HEK293 (cell line): ENCODE results near the gene PRSS1.

Experiments used
- CTCF ChIA-PET: fragments of 350-600 bp; formaldehyde crosslinking; extraction: SDS; loops from one replicate; lab custom pipeline; 2021; ENCODE audit warnings: antibody characterized with exemption; lab: Yijun Ruan, JAX
- POLR2A ChIA-PET: fragments of 300-600 bp; formaldehyde crosslinking; extraction: SDS; loops from one replicate; lab custom pipeline; 2020; ENCODE audit warnings: antibody characterized with exemption, inconsistent platforms; lab: Yijun Ruan, JAX
- H3K27ac ChIP-seq: fragments of 200-500 bp; sonication (Bioruptor generic); 2 replicates; pipeline ENCODE4 v1.5.1; 2014; ENCODE audit warnings: low read depth, low read length, control low read depth, inconsistent platforms; ENCODE audit errors: extremely low read depth
- H3K36me3 ChIP-seq, 2 experiments: fragments of 200-500 bp in 1 of 2; sonication (Bioruptor generic) in 1 of 2; 1 replicate in 1 of 2; 2 replicates in 1 of 2; pipeline ENCODE4 v1.5.1; 2014 to 2017; ENCODE audit warnings: inconsistent platforms in 2 of 2, low read length in 2 of 2; ENCODE audit not compliant: control insufficient read depth in 2 of 2, insufficient read depth in 1 of 2
- H3K4me1 ChIP-seq: fragments of 200-500 bp; sonication (Bioruptor generic); 2 replicates; pipeline ENCODE4 v1.5.1; 2014; ENCODE audit warnings: mild to moderate bottlenecking, low read length, inconsistent platforms; ENCODE audit not compliant: control insufficient read depth, insufficient read depth
- H3K4me3 ChIP-seq: 2 replicates; pipeline ENCODE4 v1.5.1; 2011; ENCODE audit warnings: low read depth, mild to moderate bottlenecking, control low read depth, low read length, moderate library complexity
- H3K9me3 ChIP-seq: fragments of 200-500 bp; sonication (Bioruptor generic); 2 replicates; pipeline ENCODE4 v1.5.1; 2014; ENCODE audit warnings: low read depth, low read length, inconsistent platforms; ENCODE audit not compliant: control insufficient read depth, insufficient read depth
- KLF1 ChIP-seq: fragments of 450-650 bp; formaldehyde crosslinking; IDR thresholded peaks from 2 replicates; pipeline ENCODE4 v1.5.1; 2016; ENCODE audit warnings: missing biosample characterization, missing genetic modification characterization
- KLF7 ChIP-seq: fragments of 450-650 bp; formaldehyde crosslinking; IDR thresholded peaks from 2 replicates; pipeline ENCODE4 v1.5.1; 2016; ENCODE audit warnings: missing biosample characterization, missing genetic modification characterization, borderline replicate concordance
- OSR2 ChIP-seq: fragments of 450-650 bp; formaldehyde crosslinking; IDR thresholded peaks from 2 replicates; pipeline ENCODE4 v1.5.1; 2016; ENCODE audit warnings: missing biosample characterization, missing genetic modification characterization
- ZEB2 ChIP-seq: fragments of 450-650 bp; formaldehyde crosslinking; IDR thresholded peaks from 2 replicates; pipeline ENCODE4 v1.5.1; 2016; ENCODE audit warnings: missing biosample characterization, missing genetic modification characterization
- ZNF175 ChIP-seq: fragments of 450-650 bp; formaldehyde crosslinking; IDR thresholded peaks from 2 replicates; pipeline ENCODE4 v1.5.1; 2016; ENCODE audit warnings: missing biosample characterization, missing genetic modification characterization
- ZNF23 ChIP-seq: fragments of 450-650 bp; formaldehyde crosslinking; IDR thresholded peaks from 2 replicates; pipeline ENCODE4 v1.5.1; 2016; ENCODE audit warnings: missing biosample characterization, missing genetic modification characterization, borderline replicate concordance
- ZNF514 ChIP-seq: fragments of 450-650 bp; formaldehyde crosslinking; IDR thresholded peaks from 2 replicates; pipeline ENCODE4 v1.5.1; 2016; ENCODE audit warnings: missing biosample characterization, missing genetic modification characterization
- ZNF555 ChIP-seq: fragments of 450-650 bp; formaldehyde crosslinking; conservative IDR thresholded peaks from 2 replicates; pipeline ENCODE4 v1.5.1; 2017; ENCODE audit warnings: missing biosample characterization, mild to moderate bottlenecking, missing genetic modification characterization, inconsistent platforms
- ZNF558 ChIP-seq: fragments of 450-650 bp; formaldehyde crosslinking; IDR thresholded peaks from 2 replicates; pipeline ENCODE4 v1.5.1; 2016; ENCODE audit warnings: missing biosample characterization, missing genetic modification characterization
- ZNF660 ChIP-seq: fragments of 450-650 bp; IDR thresholded peaks from 2 replicates; pipeline ENCODE4 v1.5.1; 2018; ENCODE audit warnings: missing biosample characterization, mild to moderate bottlenecking, missing genetic modification characterization
- ZNF747 ChIP-seq: fragments of 450-650 bp; formaldehyde crosslinking; IDR thresholded peaks from 2 replicates; pipeline ENCODE4 v1.5.1; 2016; ENCODE audit warnings: missing biosample characterization, missing genetic modification characterization
- ZNF777 ChIP-seq: fragments of 450-650 bp; formaldehyde crosslinking; IDR thresholded peaks from 2 replicates; pipeline ENCODE4 v1.5.1; 2017; ENCODE audit warnings: missing biosample characterization, missing genetic modification characterization, borderline replicate concordance
- TF ChIP-seq, protein P1 (sequence below): fragments of 450-650 bp; formaldehyde crosslinking; IDR thresholded peaks from 2 replicates; pipeline ENCODE4 v1.5.1; 2016; ENCODE audit warnings: missing biosample characterization, missing genetic modification characterization
- TF ChIP-seq, protein P2 (sequence below): fragments of 450-650 bp; IDR thresholded peaks from 2 replicates; pipeline ENCODE4 v1.5.1; 2018; ENCODE audit warnings: missing biosample characterization, mild to moderate bottlenecking, missing genetic modification characterization
- TF ChIP-seq, protein P3 (sequence below): fragments of 450-650 bp; formaldehyde crosslinking; optimal IDR thresholded peaks from 2 replicates; pipeline ENCODE3; 2016; ENCODE audit warnings: missing biosample characterization, mild to moderate bottlenecking, missing genetic modification characterization

Gene PRSS1

DNA sequence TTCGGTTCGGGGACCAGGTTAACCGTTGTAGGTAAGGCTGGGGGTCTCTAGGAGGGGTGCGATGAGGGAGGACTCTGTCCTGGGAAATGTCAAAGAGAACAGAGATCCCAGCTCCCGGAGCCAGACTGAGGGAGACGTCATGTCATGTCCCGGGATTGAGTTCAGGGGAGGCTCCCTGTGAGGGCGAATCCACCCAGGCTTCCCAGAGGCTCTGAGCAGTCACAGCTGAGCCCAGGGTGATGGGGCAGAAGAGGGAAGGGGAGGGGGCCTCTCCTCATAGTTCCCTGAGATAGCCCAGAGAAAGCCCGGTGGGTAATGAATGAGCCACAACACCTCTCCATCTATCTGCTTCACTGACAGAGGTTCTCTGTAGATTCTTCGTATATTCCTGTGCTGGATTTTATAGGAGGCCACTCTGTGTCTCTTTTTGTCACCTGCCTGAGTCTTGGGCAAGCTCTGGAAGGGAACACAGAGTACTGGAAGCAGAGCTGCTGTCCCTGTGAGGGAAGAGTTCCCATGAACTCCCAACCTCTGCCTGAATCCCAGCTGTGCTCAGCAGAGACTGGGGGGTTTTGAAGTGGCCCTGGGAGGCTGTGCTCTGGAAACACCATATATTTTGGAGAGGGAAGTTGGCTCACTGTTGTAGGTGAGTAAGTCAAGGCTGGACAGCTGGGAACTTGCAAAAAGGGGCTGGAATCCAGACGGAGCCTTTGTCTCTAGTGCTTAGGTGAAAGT is 37.9 kb downstream of the PRSS1 start:
- Histone ChIP-seq H3K4me3 (no peak overlapping the region), H3K4me1 (no peaks in the 10 kb centered on the region), H3K27ac (no peak overlapping the region), H3K36me3 (no peaks in the 10 kb centered on the region), H3K9me3 (no peaks in the 10 kb centered on the region)
- ChIA-PET CTCF (interaction anchor here (0.6 to 7.3 kb wide), 8 partner anchors 22 to 324 kb away, joined by 3 to 66 read pairs (median 3); no protein-coding TSS in a partner anchor), POLR2A (no interaction called here)
- TF ChIP-seq ZNF558 (tag by site-specific recombination) (no peak), ZNF555 (tag by site-specific recombination) (no peak), ZNF514 (tag by site-specific recombination) (no peak), ZNF23 (tag by site-specific recombination) (no peak)
- TF ChIP-seq, protein P1, sequence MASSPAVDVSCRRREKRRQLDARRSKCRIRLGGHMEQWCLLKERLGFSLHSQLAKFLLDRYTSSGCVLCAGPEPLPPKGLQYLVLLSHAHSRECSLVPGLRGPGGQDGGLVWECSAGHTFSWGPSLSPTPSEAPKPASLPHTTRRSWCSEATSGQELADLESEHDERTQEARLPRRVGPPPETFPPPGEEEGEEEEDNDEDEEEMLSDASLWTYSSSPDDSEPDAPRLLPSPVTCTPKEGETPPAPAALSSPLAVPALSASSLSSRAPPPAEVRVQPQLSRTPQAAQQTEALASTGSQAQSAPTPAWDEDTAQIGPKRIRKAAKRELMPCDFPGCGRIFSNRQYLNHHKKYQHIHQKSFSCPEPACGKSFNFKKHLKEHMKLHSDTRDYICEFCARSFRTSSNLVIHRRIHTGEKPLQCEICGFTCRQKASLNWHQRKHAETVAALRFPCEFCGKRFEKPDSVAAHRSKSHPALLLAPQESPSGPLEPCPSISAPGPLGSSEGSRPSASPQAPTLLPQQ (tag by site-specific recombination) = no peak

DNA sequence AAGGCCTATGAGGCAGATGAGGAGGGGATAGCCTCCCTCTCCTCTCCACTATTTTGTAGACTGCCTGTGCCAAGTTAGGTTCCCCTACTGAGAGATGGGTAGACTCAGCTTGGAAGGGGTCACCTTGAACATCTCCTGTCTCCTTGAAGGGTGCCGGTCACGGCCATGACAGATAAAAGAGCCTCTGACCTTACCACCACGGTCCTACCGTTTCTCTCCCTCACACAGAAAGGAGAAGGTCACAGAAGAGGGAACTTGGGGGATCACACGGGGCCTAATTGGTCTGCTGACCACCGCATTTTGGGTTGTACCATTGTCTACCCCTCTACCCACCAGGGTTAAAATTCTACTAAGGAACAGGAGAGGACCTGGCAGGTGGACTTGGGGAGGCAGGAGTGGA is 38.5 kb downstream of the PRSS1 start:
- no peak overlapping the region for H3K4me3 ChIP-seq
- no peaks in the 10 kb centered on the region for H3K4me1 ChIP-seq
- H3K36me3 ChIP-seq = no peaks in the 10 kb centered on the region
- no peaks in the 10 kb centered on the region for H3K9me3 ChIP-seq
- POLR2A ChIA-PET = no interaction called here
- CTCF ChIA-PET = interaction anchor here (0.5 to 7.3 kb wide), 5 partner anchors 22 to 334 kb away, joined by 3 to 41 read pairs (median 3); no protein-coding TSS in a partner anchor
- H3K27ac ChIP-seq = no peak overlapping the region
- TF ChIP-seq ZNF777 (tag by site-specific recombination) (no peak), ZNF175 (no peak), ZEB2 (no peak), OSR2 (tag by site-specific recombination) (no peak), ZNF558 (tag by site-specific recombination) (no peak), KLF1 (tag by site-specific recombination) (no peak), ZNF660 (no peak), ZNF747 (tag by site-specific recombination) (no peak), KLF7 (tag by site-specific recombination) (no peak)
- TF ChIP-seq, protein P2, sequence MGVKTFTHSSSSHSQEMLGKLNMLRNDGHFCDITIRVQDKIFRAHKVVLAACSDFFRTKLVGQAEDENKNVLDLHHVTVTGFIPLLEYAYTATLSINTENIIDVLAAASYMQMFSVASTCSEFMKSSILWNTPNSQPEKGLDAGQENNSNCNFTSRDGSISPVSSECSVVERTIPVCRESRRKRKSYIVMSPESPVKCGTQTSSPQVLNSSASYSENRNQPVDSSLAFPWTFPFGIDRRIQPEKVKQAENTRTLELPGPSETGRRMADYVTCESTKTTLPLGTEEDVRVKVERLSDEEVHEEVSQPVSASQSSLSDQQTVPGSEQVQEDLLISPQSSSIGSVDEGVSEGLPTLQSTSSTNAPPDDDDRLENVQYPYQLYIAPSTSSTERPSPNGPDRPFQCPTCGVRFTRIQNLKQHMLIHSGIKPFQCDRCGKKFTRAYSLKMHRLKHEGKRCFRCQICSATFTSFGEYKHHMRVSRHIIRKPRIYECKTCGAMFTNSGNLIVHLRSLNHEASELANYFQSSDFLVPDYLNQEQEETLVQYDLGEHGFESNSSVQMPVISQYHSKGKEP (tag by site-specific recombination) = no peak
- TF ChIP-seq, protein P3, sequence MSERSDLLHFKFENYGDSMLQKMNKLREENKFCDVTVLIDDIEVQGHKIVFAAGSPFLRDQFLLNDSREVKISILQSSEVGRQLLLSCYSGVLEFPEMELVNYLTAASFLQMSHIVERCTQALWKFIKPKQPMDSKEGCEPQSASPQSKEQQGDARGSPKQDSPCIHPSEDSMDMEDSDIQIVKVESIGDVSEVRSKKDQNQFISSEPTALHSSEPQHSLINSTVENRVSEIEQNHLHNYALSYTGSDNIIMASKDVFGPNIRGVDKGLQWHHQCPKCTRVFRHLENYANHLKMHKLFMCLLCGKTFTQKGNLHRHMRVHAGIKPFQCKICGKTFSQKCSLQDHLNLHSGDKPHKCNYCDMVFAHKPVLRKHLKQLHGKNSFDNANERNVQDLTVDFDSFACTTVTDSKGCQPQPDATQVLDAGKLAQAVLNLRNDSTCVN (tag by site-specific recombination) = no peak
